ENCODE data around the gene ASPG.

DNA sequence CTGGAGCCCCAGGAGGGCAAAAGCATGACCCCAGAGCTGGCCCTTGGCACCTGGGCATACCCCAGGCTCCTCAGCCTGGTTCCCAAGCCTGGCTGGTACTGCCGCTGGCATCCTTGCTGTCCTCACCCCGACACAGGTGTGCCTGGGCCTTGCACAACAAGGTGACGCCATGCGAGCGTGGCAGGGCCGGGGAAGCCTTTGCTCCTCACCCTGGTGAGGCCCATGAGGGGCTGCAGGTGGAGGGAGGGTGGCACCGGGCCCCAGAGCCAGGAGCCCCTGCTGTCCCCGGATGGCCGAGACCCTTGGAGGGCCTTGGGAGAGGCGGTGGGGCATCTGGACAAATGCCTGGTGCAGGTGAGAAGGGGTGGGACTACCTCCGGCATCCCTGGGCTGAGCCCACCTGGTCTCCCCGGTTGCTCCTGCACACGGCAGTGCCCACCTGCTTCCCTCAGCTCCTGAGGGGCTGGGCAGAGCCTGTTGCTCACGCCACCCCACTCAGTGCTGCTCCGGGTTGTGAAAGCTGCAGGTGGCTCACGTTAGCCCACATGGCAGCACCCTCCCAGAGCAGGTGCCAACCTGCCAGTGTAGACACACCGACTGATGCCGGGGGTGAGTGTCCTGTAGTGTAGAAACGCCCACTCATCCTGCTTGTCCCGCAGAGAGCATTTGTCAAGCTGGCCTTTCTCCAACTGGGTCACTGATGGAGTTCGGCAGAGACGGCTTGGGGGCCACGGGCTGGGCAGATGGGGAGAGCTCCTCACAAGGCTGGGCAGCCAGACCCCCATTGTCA is 28.3 kb downstream of the ASPG start:
- no peak for TF ChIP-seq EZH2 (IDR thresholded peaks at IDR 0.05; ENCODE audit: low read length)
- TF ChIP-seq, protein P1, sequence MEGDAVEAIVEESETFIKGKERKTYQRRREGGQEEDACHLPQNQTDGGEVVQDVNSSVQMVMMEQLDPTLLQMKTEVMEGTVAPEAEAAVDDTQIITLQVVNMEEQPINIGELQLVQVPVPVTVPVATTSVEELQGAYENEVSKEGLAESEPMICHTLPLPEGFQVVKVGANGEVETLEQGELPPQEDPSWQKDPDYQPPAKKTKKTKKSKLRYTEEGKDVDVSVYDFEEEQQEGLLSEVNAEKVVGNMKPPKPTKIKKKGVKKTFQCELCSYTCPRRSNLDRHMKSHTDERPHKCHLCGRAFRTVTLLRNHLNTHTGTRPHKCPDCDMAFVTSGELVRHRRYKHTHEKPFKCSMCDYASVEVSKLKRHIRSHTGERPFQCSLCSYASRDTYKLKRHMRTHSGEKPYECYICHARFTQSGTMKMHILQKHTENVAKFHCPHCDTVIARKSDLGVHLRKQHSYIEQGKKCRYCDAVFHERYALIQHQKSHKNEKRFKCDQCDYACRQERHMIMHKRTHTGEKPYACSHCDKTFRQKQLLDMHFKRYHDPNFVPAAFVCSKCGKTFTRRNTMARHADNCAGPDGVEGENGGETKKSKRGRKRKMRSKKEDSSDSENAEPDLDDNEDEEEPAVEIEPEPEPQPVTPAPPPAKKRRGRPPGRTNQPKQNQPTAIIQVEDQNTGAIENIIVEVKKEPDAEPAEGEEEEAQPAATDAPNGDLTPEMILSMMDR (optimal IDR thresholded peaks at IDR 0.05 in 1 of 3, IDR thresholded peaks at IDR 0.05 in 1 of 3, conservative IDR thresholded peaks at IDR 0.05 in 1 of 3; ENCODE audit: extremely low read depth in 1 of 3, insufficient read depth in 2 of 3, low read length in 3 of 3) = no peak

All from keratinocyte (primary cell).